Natural killer cell treated with Interleukin-12 subunit alpha and Interleukin-12 subunit beta and Interleukin-15 and Interleukin-18, amount 100 ng/mL, for 72 hours (primary cell): ENCODE data around the gene TMEM259. TPM values are rescaled to one million over a fixed set of nuclear protein-coding genes. Genes with fewer than 3 reads are reported as not detected.

Experiments used
- ATAC-seq, 2 donors: fragments of 150-1000 bp; cut with Tn5 transposase in 1 of 2; sonication (Bioruptor Pico), chemical (Tn5 transposase) in 1 of 2; 2 replicates each; pipeline ENCODE4 v1.10.0; 2021
- DNase-seq: peaks from one replicate; pipeline ENCODE4 v3.0.0; 2022; ENCODE audit warnings: low spot score
- H3K27ac Mint-ChIP-seq, 2 donors: 1 replicate in 1 of 2; 2 replicates in 1 of 2; pipeline ENCODE4 v1.8.0; 2022; ENCODE audit warnings: mixed read lengths in 2 of 2, mild to moderate bottlenecking in 1 of 2, moderate library complexity in 1 of 2
- H3K27me3 Mint-ChIP-seq, 2 donors: 1 replicate in 1 of 2; 2 replicates in 1 of 2; pipeline ENCODE4 v1.8.0; 2022; ENCODE audit warnings: mixed read lengths in 2 of 2
- H3K36me3 Mint-ChIP-seq: one replicate; pipeline ENCODE4 v1.8.0; 2022; ENCODE audit warnings: mixed read lengths
- H3K4me1 Mint-ChIP-seq, 2 donors: 1 replicate in 1 of 2; 2 replicates in 1 of 2; pipeline ENCODE4 v1.8.0; 2022; ENCODE audit warnings: low read depth in 2 of 2, mixed read lengths in 2 of 2, mild to moderate bottlenecking in 1 of 2
- H3K4me3 Mint-ChIP-seq: one replicate; pipeline ENCODE4 v1.8.0; 2022; ENCODE audit warnings: mixed read lengths
- H3K9me3 Mint-ChIP-seq: 2 replicates; pipeline ENCODE4 v1.8.0; 2022; ENCODE audit warnings: mixed read lengths
- total RNA-seq, 2 donors: library from RNA; stranded (reverse); gene quantifications; one replicate each; pipeline ENCODE4 v1.2.3, GENCODE V29; 2022

Gene TMEM259
- total RNA-seq, 2 donors from 2014 or later, result 150 to 267 TPM

- Mint-ChIP-seq H3K4me3 (no peak overlapping the region), H3K27ac (no peak overlapping the region), H3K9me3 (no peaks in the 10 kb centered on the region), H3K27me3 (no peaks in the 10 kb centered on the region), H3K36me3 (no peaks in the 10 kb centered on the region), H3K4me1 (peaks cover 0 to 6% of the 10 kb centered on the region in 2 donors)
- ATAC-seq (no peak), DNase-seq (no peak)
These were observed 30.9 kb upstream of the TMEM259 start for GRCh38 chr19:1051791-1052190.

- Mint-ChIP-seq H3K27me3 (no peaks in the 10 kb centered on the region), H3K9me3 (no peaks in the 10 kb centered on the region), H3K4me1 (peaks cover 0 to 3% of the 10 kb centered on the region in 2 donors), H3K27ac (no peak overlapping the region), H3K36me3 (no peaks in the 10 kb centered on the region), H3K4me3 (no peak overlapping the region)
- no peak for DNase-seq
- ATAC-seq, result no peak
These were observed 30.3 kb upstream of the TMEM259 start for GRCh38 chr19:1050989-1051788.

GRCh38 chr19:1049800-1050199, 28.9 kb upstream of the TMEM259 start:
- Mint-ChIP-seq H3K27me3 (no peaks in the 10 kb centered on the region), H3K4me1 (peaks cover 0 to 3% of the 10 kb centered on the region in 2 donors), H3K4me3 (no peak overlapping the region), H3K27ac (no peak overlapping the region), H3K9me3 (no peaks in the 10 kb centered on the region), H3K36me3 (no peaks in the 10 kb centered on the region)
- no peak for ATAC-seq
- no peak for DNase-seq

- Mint-ChIP-seq H3K4me1 (peaks cover 0 to 3% of the 10 kb centered on the region in 2 donors), H3K9me3 (no peaks in the 10 kb centered on the region), H3K27me3 (no peaks in the 10 kb centered on the region), H3K27ac (no peak overlapping the region), H3K36me3 (no peaks in the 10 kb centered on the region), H3K4me3 (no peak overlapping the region)
- DNase-seq (no peak), ATAC-seq (no peak)
These were observed 28.2 kb upstream of the TMEM259 start for GRCh38 chr19:1049106-1049505.

GRCh38 chr19:1047696-1048147, 26.8 kb upstream of the TMEM259 start:
- no peak overlapping the region for H3K4me3 Mint-ChIP-seq
- no peaks in the 10 kb centered on the region for H3K27me3 Mint-ChIP-seq
- ATAC-seq (no peak), DNase-seq (no peak)
- no peak overlapping the region for H3K27ac Mint-ChIP-seq
- H3K36me3 Mint-ChIP-seq, result no peaks in the 10 kb centered on the region
- peaks cover 0 to under 1% of the 10 kb centered on the region in 2 donors for H3K4me1 Mint-ChIP-seq
- no peaks in the 10 kb centered on the region for H3K9me3 Mint-ChIP-seq

GRCh38 chr19:1046836-1047695, 26.1 kb upstream of the TMEM259 start:
- Mint-ChIP-seq H3K9me3 (no peaks in the 10 kb centered on the region), H3K27ac (no peak overlapping the region), H3K36me3 (no peaks in the 10 kb centered on the region), H3K4me1 (no peaks in the 10 kb centered on the region), H3K27me3 (no peaks in the 10 kb centered on the region), H3K4me3 (no peak overlapping the region)
- ATAC-seq (no peak), DNase-seq (no peak)

GRCh38 chr19:1046117-1046626, 25.2 kb upstream of the TMEM259 start:
- DNase-seq (no peak), ATAC-seq (no peak)
- Mint-ChIP-seq H3K9me3 (no peaks in the 10 kb centered on the region), H3K4me3 (no peak overlapping the region), H3K36me3 (no peaks in the 10 kb centered on the region), H3K27me3 (no peaks in the 10 kb centered on the region), H3K4me1 (no peaks in the 10 kb centered on the region), H3K27ac (no peak overlapping the region)

GRCh38 chr19:1045247-1045603, 24.3 kb upstream of the TMEM259 start:
- Mint-ChIP-seq H3K27ac (no peak overlapping the region), H3K9me3 (no peaks in the 10 kb centered on the region), H3K4me3 (no peak overlapping the region), H3K27me3 (no peaks in the 10 kb centered on the region), H3K36me3 (no peaks in the 10 kb centered on the region), H3K4me1 (peaks cover 6% of the 10 kb centered on the region in 2 donors)
- peak; percentile 67 to 78 for ATAC-seq
- DNase-seq, result no peak

GRCh38 chr19:1042689-1043511, 22.0 kb upstream of the TMEM259 start:
- no peaks in the 10 kb centered on the region for H3K9me3 Mint-ChIP-seq
- H3K27ac Mint-ChIP-seq, result no peak overlapping the region
- H3K4me3 Mint-ChIP-seq, result peak overlapping the region; percentile 17
- ATAC-seq (no peak), DNase-seq (no peak)
- H3K36me3 Mint-ChIP-seq, result no peaks in the 10 kb centered on the region
- H3K27me3 Mint-ChIP-seq, result no peaks in the 10 kb centered on the region
- H3K4me1 Mint-ChIP-seq, result peaks cover 23 to 26% of the 10 kb centered on the region in 2 donors

- no peak for DNase-seq
- H3K4me1 Mint-ChIP-seq, result peaks cover 29 to 32% of the 10 kb centered on the region in 2 donors
- peak overlapping the region; percentile 17 for H3K4me3 Mint-ChIP-seq
These were observed 21.1 kb upstream of the TMEM259 start for GRCh38 chr19:1041835-1042685.

GRCh38 chr19:1041272-1041834, 20.4 kb upstream of the TMEM259 start:
- no peaks in the 10 kb centered on the region for H3K27me3 Mint-ChIP-seq
- H3K4me1 Mint-ChIP-seq, result peaks cover 29 to 35% of the 10 kb centered on the region in 2 donors
- no peaks in the 10 kb centered on the region for H3K9me3 Mint-ChIP-seq
- no peaks in the 10 kb centered on the region for H3K36me3 Mint-ChIP-seq
- no peak for ATAC-seq
- peak overlapping the region; percentile 80 to 96 for H3K27ac Mint-ChIP-seq
- H3K4me3 Mint-ChIP-seq, result peak overlapping the region; percentile 95
- no peak for DNase-seq

More at GRCh38 chr19:1041835-1042685, 21.1 kb upstream of the TMEM259 start:
- no peak for ATAC-seq
- H3K27ac Mint-ChIP-seq, result no peak overlapping the region
- no peaks in the 10 kb centered on the region for H3K36me3 Mint-ChIP-seq
- no peaks in the 10 kb centered on the region for H3K27me3 Mint-ChIP-seq
- H3K9me3 Mint-ChIP-seq, result no peaks in the 10 kb centered on the region

GRCh38 chr19:1040476-1041271, 19.8 kb upstream of the TMEM259 start:
- no peaks in the 10 kb centered on the region for H3K27me3 Mint-ChIP-seq
- H3K4me3 Mint-ChIP-seq, result peak overlapping the region; percentile 95
- no peaks in the 10 kb centered on the region for H3K9me3 Mint-ChIP-seq
- no peaks in the 10 kb centered on the region for H3K36me3 Mint-ChIP-seq
- ATAC-seq, result peak; percentile 78 to 79
- DNase-seq, result peak; percentile 94
- peak overlapping the region; percentile 80 to 96 for H3K27ac Mint-ChIP-seq
- peaks cover 29 to 36% of the 10 kb centered on the region in 2 donors for H3K4me1 Mint-ChIP-seq
